ENCODE results near the gene MYO16.
"Not testable (repeated sequence)": the region's sequence is repeated elsewhere in the genome, so short reads cannot be mapped to it uniquely, and the experiment has no call there.

The MYO16 gene

DNA sequence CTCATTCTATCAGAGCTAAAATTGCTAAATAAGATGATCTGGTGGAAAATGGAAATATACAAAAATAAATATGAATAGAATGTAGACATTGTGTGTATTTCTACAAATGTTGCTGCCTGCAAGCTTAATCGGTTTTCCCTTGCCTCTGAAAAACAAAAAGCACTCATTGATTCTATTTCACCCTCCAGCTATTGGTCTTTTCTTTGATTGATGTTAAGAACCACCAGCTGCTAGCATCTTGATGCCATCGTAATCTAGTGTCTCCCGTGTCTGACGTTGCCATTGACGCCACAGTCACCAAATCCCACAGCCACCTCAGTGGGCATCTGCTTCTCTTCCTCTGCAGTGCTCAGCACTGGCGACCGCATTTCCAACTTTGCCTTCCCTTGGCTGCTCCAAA is 461.8 kb downstream of the MYO16 start:
- H3K4me1 ChIP-seq (ENCODE audit: control insufficient read depth, insufficient read depth, low read length), result no peaks in the 10 kb centered on the region
- H3K9me3 ChIP-seq (ENCODE audit: control insufficient read depth, low read length), result no peaks in the 10 kb centered on the region
- 91 to 93% methylated on average over 7 of the region's 7 CpGs for WGBS, 2 experiments
- no peaks in the 10 kb centered on the region for H3K36me3 ChIP-seq (ENCODE audit: control insufficient read depth, insufficient read depth, low read length)
- H3K27me3 ChIP-seq (ENCODE audit: control insufficient read depth, insufficient read depth, low read length, poor library complexity, severe bottlenecking), result no peaks in the 10 kb centered on the region
- H3K4me3 ChIP-seq (ENCODE audit: insufficient read depth, low read depth, low read length), result no peak overlapping the region
- no peak overlapping the region for H3K27ac ChIP-seq (ENCODE audit: insufficient read depth, low read depth, low read length, poor library complexity, severe bottlenecking)

DNA sequence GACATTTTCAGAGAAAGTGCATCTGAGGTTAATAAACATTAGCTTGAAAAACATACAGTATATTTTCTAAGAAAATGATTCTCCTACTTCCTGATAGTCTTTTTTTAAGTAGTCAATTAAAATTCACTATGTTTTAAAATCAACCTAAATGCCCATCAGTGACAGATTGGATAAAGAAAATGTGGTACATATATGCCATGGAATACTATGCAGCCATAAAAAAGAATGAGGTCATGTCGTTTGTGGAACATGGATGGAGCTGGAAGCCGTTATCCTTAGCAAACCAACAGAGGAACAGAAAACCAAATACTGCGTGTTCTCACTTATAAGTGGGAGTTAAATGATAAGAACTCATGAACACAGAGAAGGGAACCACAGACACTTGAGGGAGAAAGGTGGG is 462.8 kb downstream of the MYO16 start:
- H3K36me3 ChIP-seq (ENCODE audit: control insufficient read depth, insufficient read depth, low read length), result not testable (repeated sequence)

DNA sequence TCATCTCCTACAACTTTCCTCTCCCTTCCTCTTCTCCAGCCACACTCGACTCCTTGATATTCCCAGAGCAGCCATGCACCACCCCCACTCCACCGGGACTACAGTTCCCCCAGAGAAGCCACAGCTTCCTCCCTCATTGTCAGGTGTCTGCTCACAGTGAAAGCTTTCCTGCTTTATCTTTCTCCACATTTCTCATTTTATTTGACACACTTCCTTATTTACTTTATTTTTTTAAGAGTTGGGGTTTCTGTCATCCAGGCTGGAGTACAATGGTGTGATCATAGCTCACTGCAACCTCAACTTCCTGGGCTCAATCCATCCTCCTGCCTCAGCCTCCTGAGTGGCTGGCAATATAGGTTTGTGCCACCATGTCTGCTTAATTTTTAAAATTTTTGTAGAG is 464.6 kb downstream of the MYO16 start:
- 90 to 98% methylated on average over 2 of the region's 2 CpGs for WGBS, 2 experiments
- no peaks in the 10 kb centered on the region for H3K27me3 ChIP-seq (ENCODE audit: control insufficient read depth, insufficient read depth, low read length, poor library complexity, severe bottlenecking)
- H3K4me1 ChIP-seq (ENCODE audit: control insufficient read depth, insufficient read depth, low read length), result no peaks in the 10 kb centered on the region
- H3K27ac ChIP-seq (ENCODE audit: insufficient read depth, low read depth, low read length, poor library complexity, severe bottlenecking), result no peak overlapping the region
- no peak overlapping the region for H3K4me3 ChIP-seq (ENCODE audit: insufficient read depth, low read depth, low read length)
- H3K9me3 ChIP-seq (ENCODE audit: control insufficient read depth, low read length), result no peaks in the 10 kb centered on the region
- H3K36me3 ChIP-seq (ENCODE audit: control insufficient read depth, insufficient read depth, low read length), result no peaks in the 10 kb centered on the region

More for the DNA sequence above, 462.8 kb downstream of the MYO16 start:
- not testable (repeated sequence) for H3K4me3 ChIP-seq (ENCODE audit: insufficient read depth, low read depth, low read length); H3K27me3 ChIP-seq (ENCODE audit: control insufficient read depth, insufficient read depth, low read length, poor library complexity, severe bottlenecking); H3K4me1 ChIP-seq (ENCODE audit: control insufficient read depth, insufficient read depth, low read length); H3K9me3 ChIP-seq (ENCODE audit: control insufficient read depth, low read length); H3K27ac ChIP-seq (ENCODE audit: insufficient read depth, low read depth, low read length, poor library complexity, severe bottlenecking)
- WGBS, 2 experiments, result 90 to 93% methylated on average over 3 of the region's 3 CpGs

DNA sequence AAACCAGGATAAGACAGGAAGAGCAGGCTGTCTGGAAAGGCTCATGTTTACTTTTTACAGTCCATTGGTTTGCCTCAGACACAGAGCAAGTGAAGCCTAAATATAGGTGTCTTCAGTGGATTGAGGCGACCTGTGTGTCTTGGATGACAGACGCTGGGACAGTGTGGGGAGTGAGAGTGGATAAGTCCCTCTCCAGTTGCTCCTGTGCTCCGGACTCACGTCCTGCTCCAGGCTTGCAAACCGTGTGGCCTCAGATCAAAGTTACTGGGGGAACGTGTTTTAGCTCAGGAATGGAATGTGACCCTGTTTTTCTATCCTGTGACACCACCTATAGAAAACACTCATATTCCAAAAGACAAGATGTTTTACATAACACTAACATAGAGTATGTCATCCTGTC is 465.7 kb downstream of the MYO16 start:
- Histone ChIP-seq H3K4me1 (ENCODE audit: control insufficient read depth, insufficient read depth, low read length) (no peaks in the 10 kb centered on the region), H3K27ac (ENCODE audit: insufficient read depth, low read depth, low read length, poor library complexity, severe bottlenecking) (no peak overlapping the region), H3K9me3 (ENCODE audit: control insufficient read depth, low read length) (no peaks in the 10 kb centered on the region), H3K4me3 (ENCODE audit: insufficient read depth, low read depth, low read length) (no peak overlapping the region), H3K27me3 (ENCODE audit: control insufficient read depth, insufficient read depth, low read length, poor library complexity, severe bottlenecking) (no peaks in the 10 kb centered on the region), H3K36me3 (ENCODE audit: control insufficient read depth, insufficient read depth, low read length) (no peaks in the 10 kb centered on the region)
- WGBS, 2 experiments, result 95% methylated on average over 5 to 6 of the region's 6 CpGs

DNA sequence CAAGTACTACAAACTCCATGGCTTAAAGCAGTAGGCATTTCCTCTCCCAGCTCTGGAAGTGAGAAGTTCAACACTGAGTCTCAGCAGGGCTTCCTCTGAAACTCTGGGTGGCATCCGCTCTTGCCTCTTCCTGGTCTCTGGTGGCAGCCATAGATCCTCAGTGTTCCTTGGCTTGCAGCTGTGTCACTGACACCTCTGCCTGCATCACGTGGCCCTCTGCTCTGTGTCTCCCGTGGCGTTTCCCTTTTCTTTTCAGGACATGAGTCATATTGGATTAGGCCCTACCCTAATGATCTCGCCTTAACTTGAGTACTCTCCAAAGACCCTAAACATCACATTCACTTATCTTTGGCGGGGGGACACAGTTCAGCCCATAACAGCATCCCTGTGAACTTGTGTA is 466.7 kb downstream of the MYO16 start:
- Histone ChIP-seq H3K27ac (ENCODE audit: insufficient read depth, low read depth, low read length, poor library complexity, severe bottlenecking) (no peak overlapping the region), H3K27me3 (ENCODE audit: control insufficient read depth, insufficient read depth, low read length, poor library complexity, severe bottlenecking) (no peaks in the 10 kb centered on the region), H3K4me1 (ENCODE audit: control insufficient read depth, insufficient read depth, low read length) (no peaks in the 10 kb centered on the region), H3K36me3 (ENCODE audit: control insufficient read depth, insufficient read depth, low read length) (no peaks in the 10 kb centered on the region), H3K4me3 (ENCODE audit: insufficient read depth, low read depth, low read length) (no peak overlapping the region), H3K9me3 (ENCODE audit: control insufficient read depth, low read length) (no peaks in the 10 kb centered on the region)
- 81 to 87% methylated on average over 6 of the region's 6 CpGs for WGBS, 2 experiments

DNA sequence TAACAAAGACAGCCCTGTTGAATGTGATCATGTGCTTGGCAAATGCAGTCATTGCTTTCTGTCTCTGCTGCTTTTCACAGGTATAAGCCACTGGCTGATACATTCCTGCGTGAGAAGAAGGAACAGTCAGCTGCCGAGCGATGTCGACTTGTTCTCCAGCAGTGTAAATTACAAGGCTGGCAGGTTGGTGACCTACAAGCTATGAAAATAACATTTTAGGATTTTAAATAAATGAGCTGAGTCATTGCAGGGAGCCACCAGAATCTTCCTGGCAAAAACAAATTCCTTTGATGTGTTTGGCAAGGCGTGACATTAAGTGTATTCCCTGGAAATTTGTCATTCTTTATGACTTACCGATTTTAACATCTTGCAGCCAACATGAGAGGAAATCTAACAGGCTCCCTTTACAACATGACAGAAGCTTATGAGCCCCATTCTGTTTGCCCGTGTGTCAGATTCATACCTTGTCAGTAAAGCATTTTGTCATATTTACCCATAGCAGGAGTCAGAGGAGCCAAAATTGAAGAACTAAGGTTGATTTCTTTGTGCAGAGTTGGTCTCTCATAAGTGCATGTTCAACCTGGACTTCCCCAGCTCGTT is 471.4 kb downstream of the MYO16 start:
- no peaks in the 10 kb centered on the region for H3K4me1 ChIP-seq (ENCODE audit: control insufficient read depth, insufficient read depth, low read length)
- H3K27ac ChIP-seq (ENCODE audit: insufficient read depth, low read depth, low read length, poor library complexity, severe bottlenecking), result no peak overlapping the region
- H3K36me3 ChIP-seq (ENCODE audit: control insufficient read depth, insufficient read depth, low read length), result no peaks in the 10 kb centered on the region
- no peak overlapping the region for H3K4me3 ChIP-seq (ENCODE audit: insufficient read depth, low read depth, low read length)
- H3K27me3 ChIP-seq (ENCODE audit: control insufficient read depth, insufficient read depth, low read length, poor library complexity, severe bottlenecking), result no peaks in the 10 kb centered on the region
- 89 to 94% methylated on average over 8 of the region's 8 CpGs for WGBS, 2 experiments
- H3K9me3 ChIP-seq (ENCODE audit: control insufficient read depth, low read length), result no peaks in the 10 kb centered on the region

DNA sequence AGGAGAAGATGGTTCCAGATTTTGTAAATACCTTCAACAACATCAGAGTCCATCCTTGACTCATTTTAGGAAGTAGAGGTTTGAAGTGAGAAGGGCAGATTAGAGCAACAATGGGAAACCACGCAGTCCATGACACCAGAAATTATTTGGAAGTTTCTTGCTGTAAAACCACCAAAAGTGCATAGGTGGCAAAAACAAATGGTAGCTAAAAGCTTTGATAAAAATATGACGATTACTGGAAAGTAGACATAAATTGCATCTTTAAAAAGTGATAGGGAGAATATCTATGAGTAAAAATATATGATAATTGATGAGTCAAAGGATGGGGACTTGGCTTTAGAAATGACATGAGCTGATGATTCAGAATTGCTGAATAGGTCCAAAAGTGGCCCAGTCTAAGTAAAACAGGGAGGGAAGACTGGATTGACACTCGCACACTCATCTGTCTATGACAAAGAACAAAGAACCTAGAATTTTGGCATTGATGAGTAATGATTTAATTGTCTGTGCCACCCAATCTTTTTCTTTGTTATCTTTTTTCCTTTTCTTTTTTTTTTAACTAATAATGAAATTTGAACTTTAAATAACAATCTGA is 472.2 kb downstream of the MYO16 start:
- H3K27ac ChIP-seq (ENCODE audit: insufficient read depth, low read depth, low read length, poor library complexity, severe bottlenecking), result no peak overlapping the region
- no peaks in the 10 kb centered on the region for H3K36me3 ChIP-seq (ENCODE audit: control insufficient read depth, insufficient read depth, low read length)
- H3K9me3 ChIP-seq (ENCODE audit: control insufficient read depth, low read length), result no peaks in the 10 kb centered on the region
- 95 to 99% methylated on average over 3 of the region's 3 CpGs for WGBS, 2 experiments
- H3K27me3 ChIP-seq (ENCODE audit: control insufficient read depth, insufficient read depth, low read length, poor library complexity, severe bottlenecking), result no peaks in the 10 kb centered on the region
- no peaks in the 10 kb centered on the region for H3K4me1 ChIP-seq (ENCODE audit: control insufficient read depth, insufficient read depth, low read length)
- H3K4me3 ChIP-seq (ENCODE audit: insufficient read depth, low read depth, low read length), result no peak overlapping the region

DNA sequence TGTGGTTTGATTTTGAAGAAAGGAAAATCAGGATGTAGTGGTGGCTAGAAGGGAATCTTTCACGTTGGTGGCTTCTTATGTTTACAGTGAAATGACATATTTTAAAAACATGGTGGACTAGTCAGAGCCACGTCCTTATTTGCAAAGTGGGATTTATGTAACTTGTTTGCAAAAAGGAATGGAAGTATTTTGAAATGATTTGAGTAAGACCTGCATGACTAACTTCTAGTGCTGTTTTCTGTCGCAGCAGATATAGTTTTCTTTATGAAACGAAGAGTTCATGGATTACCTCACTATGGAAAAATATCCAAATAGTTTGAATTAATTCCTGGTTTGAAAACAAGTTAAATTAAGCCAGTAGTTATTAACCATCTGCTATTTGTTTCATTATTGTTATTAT is 476.5 kb downstream of the MYO16 start:
- H3K4me3 ChIP-seq (ENCODE audit: insufficient read depth, low read depth, low read length), result no peak overlapping the region
- H3K9me3 ChIP-seq (ENCODE audit: control insufficient read depth, low read length), result no peaks in the 10 kb centered on the region
- 86 to 88% methylated on average over 3 to 4 of the region's 4 CpGs for WGBS, 2 experiments
- H3K27me3 ChIP-seq (ENCODE audit: control insufficient read depth, insufficient read depth, low read length, poor library complexity, severe bottlenecking), result no peaks in the 10 kb centered on the region
- no peak overlapping the region for H3K27ac ChIP-seq (ENCODE audit: insufficient read depth, low read depth, low read length, poor library complexity, severe bottlenecking)
- H3K36me3 ChIP-seq (ENCODE audit: control insufficient read depth, insufficient read depth, low read length), result no peaks in the 10 kb centered on the region
- H3K4me1 ChIP-seq (ENCODE audit: control insufficient read depth, insufficient read depth, low read length), result no peaks in the 10 kb centered on the region

DNA sequence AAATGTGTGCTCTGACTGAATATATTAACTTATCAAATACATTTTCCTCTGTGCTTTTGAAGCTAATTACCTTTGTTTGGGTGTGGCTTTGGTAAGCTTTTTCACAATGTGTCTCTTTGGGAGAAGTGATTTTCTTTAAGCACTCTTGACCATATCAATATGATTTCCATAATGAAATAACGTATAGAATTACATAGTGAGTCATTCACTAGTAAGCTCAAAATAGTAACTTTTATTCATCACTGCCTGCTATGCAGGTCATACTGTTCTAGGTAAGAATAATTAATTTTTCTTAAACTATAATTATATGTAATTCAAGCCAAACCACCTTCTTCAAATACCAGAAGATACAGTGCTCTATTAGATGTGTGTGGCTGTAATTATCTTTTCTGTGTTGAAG is 480.7 kb downstream of the MYO16 start:
- Histone ChIP-seq H3K27me3 (ENCODE audit: control insufficient read depth, insufficient read depth, low read length, poor library complexity, severe bottlenecking) (no peaks in the 10 kb centered on the region), H3K4me1 (ENCODE audit: control insufficient read depth, insufficient read depth, low read length) (no peaks in the 10 kb centered on the region), H3K9me3 (ENCODE audit: control insufficient read depth, low read length) (no peaks in the 10 kb centered on the region), H3K36me3 (ENCODE audit: control insufficient read depth, insufficient read depth, low read length) (no peaks in the 10 kb centered on the region), H3K27ac (ENCODE audit: insufficient read depth, low read depth, low read length, poor library complexity, severe bottlenecking) (no peak overlapping the region), H3K4me3 (ENCODE audit: insufficient read depth, low read depth, low read length) (no peak overlapping the region)
- 100% methylated on average over 1 of the region's 1 CpG; no CpG with 5 or more reads in 1 of the 2 experiments for WGBS, 2 experiments

DNA sequence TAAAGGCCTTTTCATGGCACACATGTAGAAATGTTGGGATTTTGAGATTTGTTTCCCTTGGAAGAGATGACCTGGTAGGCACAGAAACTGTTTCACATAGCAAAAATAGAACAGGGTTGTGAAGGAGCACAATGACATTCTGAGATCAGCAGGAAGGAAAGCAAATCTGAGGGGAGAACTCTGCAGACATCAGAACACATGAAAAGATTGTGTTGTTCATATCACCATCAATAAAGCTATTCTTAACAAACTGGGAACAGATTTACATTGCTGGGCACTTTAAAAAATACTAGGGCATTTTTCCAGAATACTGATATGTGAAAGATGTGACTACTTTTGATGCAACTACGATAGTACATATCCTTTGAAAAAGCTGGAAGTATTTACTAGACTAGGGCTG is 481.7 kb downstream of the MYO16 start:
- WGBS, 2 experiments, result 88 to 100% methylated on average over 1 of the region's 1 CpG

More for the DNA sequence above, 481.7 kb downstream of the MYO16 start:
- Histone ChIP-seq H3K4me1 (ENCODE audit: control insufficient read depth, insufficient read depth, low read length) (no peaks in the 10 kb centered on the region), H3K9me3 (ENCODE audit: control insufficient read depth, low read length) (no peaks in the 10 kb centered on the region), H3K36me3 (ENCODE audit: control insufficient read depth, insufficient read depth, low read length) (no peaks in the 10 kb centered on the region), H3K4me3 (ENCODE audit: insufficient read depth, low read depth, low read length) (no peak overlapping the region), H3K27me3 (ENCODE audit: control insufficient read depth, insufficient read depth, low read length, poor library complexity, severe bottlenecking) (no peaks in the 10 kb centered on the region), H3K27ac (ENCODE audit: insufficient read depth, low read depth, low read length, poor library complexity, severe bottlenecking) (no peak overlapping the region)

All from ectodermal cell (in vitro differentiated cells).